ENCODE data around the gene ZSCAN9. TPM values are rescaled to one million over a fixed set of nuclear protein-coding genes. Genes with fewer than 3 reads are reported as not detected.

Gene ZSCAN9
- total and polyA plus RNA-seq, 9 of the 15 experiments (the other 6 are each of a cell fraction or from before 2014, with no cell fraction given), result 18.8 to 48.9 (median 28.7) TPM

DNA sequence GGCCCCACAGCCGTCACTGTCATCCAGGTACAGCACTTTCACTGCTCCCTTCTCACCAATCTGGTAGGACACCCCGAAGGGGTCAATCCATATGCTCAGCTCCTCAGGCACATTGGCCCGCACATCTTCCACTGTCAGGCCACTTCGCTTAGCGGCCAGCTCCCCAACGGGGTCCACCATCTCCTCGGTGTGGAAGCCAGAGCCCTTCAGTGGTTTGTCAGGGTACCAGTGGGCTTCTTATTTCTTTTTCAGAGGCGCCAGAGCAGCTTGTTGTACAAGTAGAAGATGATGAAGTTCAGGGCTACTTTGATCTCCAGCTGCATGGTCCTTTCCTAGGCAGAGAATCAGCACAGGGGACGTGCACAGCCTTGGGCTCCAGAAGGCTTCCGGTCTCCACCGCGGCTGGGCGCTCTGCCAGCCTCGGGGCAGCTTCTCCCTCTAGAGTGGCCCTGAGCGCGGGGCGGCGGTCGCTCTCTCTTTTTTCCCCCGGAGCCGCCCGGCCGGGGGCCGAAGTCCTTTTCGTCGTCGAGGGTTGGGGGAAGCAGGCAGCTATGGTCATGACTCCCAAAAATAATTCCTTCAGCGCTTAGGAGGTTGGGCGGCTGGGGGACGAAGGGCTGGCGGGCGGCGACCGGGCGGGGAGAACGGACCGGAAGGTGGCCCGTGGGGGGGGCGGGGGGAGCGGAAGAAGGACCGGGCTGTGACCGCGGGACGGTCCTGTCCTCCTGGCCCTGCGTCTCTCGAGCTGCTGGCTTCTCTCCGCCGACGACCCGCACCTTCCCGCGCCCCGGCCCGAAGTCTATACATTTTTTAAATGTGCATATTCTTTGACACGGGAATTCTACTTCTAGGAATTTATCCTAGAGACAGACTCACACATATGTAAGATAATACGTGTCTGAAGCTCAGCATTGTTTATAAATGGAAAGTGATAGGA lies 6.5 kb upstream of the ZSCAN9 start (continued):
- TF ChIP-seq, protein P1, sequence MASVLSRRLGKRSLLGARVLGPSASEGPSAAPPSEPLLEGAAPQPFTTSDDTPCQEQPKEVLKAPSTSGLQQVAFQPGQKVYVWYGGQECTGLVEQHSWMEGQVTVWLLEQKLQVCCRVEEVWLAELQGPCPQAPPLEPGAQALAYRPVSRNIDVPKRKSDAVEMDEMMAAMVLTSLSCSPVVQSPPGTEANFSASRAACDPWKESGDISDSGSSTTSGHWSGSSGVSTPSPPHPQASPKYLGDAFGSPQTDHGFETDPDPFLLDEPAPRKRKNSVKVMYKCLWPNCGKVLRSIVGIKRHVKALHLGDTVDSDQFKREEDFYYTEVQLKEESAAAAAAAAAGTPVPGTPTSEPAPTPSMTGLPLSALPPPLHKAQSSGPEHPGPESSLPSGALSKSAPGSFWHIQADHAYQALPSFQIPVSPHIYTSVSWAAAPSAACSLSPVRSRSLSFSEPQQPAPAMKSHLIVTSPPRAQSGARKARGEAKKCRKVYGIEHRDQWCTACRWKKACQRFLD (CRISPR knock-in tag; IDR thresholded peaks at IDR 0.05), result no peak; the same call in 1 of the 2 replicates
- TF ChIP-seq ZNF347 (CRISPR knock-in tag; IDR thresholded peaks at IDR 0.05; ENCODE audit: low read depth), result no peak
- peak; percentile 59 for TF ChIP-seq NEUROD1 (IDR thresholded peaks at IDR 0.05; ENCODE audit: borderline replicate concordance, low read depth, low read length, partially characterized antibody)
- TF ChIP-seq HDAC6 (IDR thresholded peaks at IDR 0.05; ENCODE audit: low read depth, low read length), result no peak
- TF ChIP-seq, protein P2, sequence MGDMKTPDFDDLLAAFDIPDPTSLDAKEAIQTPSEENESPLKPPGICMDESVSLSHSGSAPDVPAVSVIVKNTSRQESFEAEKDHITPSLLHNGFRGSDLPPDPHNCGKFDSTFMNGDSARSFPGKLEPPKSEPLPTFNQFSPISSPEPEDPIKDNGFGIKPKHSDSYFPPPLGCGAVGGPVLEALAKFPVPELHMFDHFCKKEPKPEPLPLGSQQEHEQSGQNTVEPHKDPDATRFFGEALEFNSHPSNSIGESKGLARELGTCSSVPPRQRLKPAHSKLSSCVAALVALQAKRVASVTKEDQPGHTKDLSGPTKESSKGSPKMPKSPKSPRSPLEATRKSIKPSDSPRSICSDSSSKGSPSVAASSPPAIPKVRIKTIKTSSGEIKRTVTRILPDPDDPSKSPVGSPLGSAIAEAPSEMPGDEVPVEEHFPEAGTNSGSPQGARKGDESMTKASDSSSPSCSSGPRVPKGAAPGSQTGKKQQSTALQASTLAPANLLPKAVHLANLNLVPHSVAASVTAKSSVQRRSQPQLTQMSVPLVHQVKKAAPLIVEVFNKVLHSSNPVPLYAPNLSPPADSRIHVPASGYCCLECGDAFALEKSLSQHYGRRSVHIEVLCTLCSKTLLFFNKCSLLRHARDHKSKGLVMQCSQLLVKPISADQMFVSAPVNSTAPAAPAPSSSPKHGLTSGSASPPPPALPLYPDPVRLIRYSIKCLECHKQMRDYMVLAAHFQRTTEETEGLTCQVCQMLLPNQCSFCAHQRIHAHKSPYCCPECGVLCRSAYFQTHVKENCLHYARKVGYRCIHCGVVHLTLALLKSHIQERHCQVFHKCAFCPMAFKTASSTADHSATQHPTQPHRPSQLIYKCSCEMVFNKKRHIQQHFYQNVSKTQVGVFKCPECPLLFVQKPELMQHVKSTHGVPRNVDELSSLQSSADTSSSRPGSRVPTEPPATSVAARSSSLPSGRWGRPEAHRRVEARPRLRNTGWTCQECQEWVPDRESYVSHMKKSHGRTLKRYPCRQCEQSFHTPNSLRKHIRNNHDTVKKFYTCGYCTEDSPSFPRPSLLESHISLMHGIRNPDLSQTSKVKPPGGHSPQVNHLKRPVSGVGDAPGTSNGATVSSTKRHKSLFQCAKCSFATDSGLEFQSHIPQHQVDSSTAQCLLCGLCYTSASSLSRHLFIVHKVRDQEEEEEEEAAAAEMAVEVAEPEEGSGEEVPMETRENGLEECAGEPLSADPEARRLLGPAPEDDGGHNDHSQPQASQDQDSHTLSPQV (IDR thresholded peaks at IDR 0.05), result peak; percentile 87
- TF ChIP-seq, protein P3, sequence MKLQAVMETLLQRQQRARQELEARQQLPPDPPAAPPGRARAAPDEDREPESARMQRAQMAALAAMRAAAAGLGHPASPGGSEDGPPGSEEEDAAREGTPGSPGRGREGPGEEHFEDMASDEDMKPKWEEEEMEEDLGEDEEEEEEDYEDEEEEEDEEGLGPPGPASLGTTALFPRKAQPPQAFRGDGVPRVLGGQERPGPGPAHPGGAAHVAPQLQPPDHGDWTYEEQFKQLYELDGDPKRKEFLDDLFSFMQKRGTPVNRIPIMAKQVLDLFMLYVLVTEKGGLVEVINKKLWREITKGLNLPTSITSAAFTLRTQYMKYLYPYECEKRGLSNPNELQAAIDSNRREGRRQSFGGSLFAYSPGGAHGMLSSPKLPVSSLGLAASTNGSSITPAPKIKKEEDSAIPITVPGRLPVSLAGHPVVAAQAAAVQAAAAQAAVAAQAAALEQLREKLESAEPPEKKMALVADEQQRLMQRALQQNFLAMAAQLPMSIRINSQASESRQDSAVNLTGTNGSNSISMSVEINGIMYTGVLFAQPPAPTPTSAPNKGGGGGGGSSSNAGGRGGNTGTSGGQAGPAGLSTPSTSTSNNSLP (IDR thresholded peaks at IDR 0.05; ENCODE audit: borderline replicate concordance, low read depth, low read length), result 0 out of 2 replicates have a peak, but pooled peaks have one; percentile 11
- TF ChIP-seq, protein P4, sequence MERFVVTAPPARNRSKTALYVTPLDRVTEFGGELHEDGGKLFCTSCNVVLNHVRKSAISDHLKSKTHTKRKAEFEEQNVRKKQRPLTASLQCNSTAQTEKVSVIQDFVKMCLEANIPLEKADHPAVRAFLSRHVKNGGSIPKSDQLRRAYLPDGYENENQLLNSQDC (CRISPR knock-in tag; IDR thresholded peaks at IDR 0.05), result no peak
- TF ChIP-seq CREM (IDR thresholded peaks at IDR 0.05; ENCODE audit: low read depth), result peak; percentile 62; the same call in 1 of the 2 replicates
- peak; percentile 49; the same call in 1 of the 2 replicates for TF ChIP-seq CHD2 (IDR thresholded peaks at IDR 0.05; ENCODE audit: low read depth, low read length)
- TF ChIP-seq THRAP3 (IDR thresholded peaks at IDR 0.05; ENCODE audit: borderline replicate concordance), result no peak
- TF ChIP-seq KDM5B (IDR thresholded peaks at IDR 0.05; ENCODE audit: insufficient replicate concordance, low read depth, low read length), result peak; percentile 67
- TF ChIP-seq NELFE (IDR thresholded peaks at IDR 0.05; ENCODE audit: insufficient read depth, insufficient read length), result no peak
- no peak for TF ChIP-seq CBX2 (IDR thresholded peaks at IDR 0.05; ENCODE audit: insufficient read depth, low read length, poor library complexity, severe bottlenecking)
- 0 out of 2 replicates have a peak, but pooled peaks have one; percentile 50 for TF ChIP-seq GTF2A2 (tag; IDR thresholded peaks at IDR 0.05)
- TF ChIP-seq TAF7 (tag; IDR thresholded peaks at IDR 0.05), result peak; percentile 71; the same call in 1 of the 2 replicates
- peak; percentile 28 for TF ChIP-seq CHD1 (IDR thresholded peaks at IDR 0.05; ENCODE audit: low read length)

Data from K562 (cell line).